GM12891 (cell line): ENCODE measurements around the gene TTC7B.
A peak's percentile ranks its signal among the peaks of the same experiment; 100 is the strongest.

Experiments used
- DNase-seq: peaks from one replicate; pipeline ENCODE4 v3.0.0; 2011; ENCODE audit warnings: low spot score; ENCODE audit not compliant: insufficient read length
- FAIRE-seq: peaks from 2 replicates; lab custom pipeline; 2011; peaks lifted over from hg19 to GRCh38; lab: Jason Lieb, UNC
- PAX5 ChIP-seq: IDR thresholded peaks from 2 replicates; pipeline ENCODE4 v1.6.1; 2011; ENCODE audit warnings: low read length, moderate library complexity, mild to moderate bottlenecking; ENCODE audit not compliant: insufficient read depth, severe bottlenecking
- POLR2A ChIP-seq: IDR thresholded peaks from 2 replicates; pipeline ENCODE4 v1.6.1; 2011; ENCODE audit warnings: low read depth, low read length, control low read depth
- POLR2AphosphoS5 ChIP-seq: IDR thresholded peaks from 2 replicates; pipeline ENCODE4 v1.6.1; 2011; ENCODE audit warnings: low read depth, low read length, control low read depth
- POU2F2 ChIP-seq: IDR thresholded peaks from 2 replicates; pipeline ENCODE4 v1.6.1; 2011; ENCODE audit warnings: low read depth, mild to moderate bottlenecking, control low read depth, low read length, moderate library complexity
- SPI1 ChIP-seq: IDR thresholded peaks from 2 replicates; pipeline ENCODE4 v1.6.1; 2011; ENCODE audit warnings: low read depth, low read length, control low read depth
- TAF1 ChIP-seq: IDR thresholded peaks from 2 replicates; pipeline ENCODE4 v1.6.1; 2011; ENCODE audit warnings: low read depth, low read length, control low read depth

TTC7B gene

DNA sequence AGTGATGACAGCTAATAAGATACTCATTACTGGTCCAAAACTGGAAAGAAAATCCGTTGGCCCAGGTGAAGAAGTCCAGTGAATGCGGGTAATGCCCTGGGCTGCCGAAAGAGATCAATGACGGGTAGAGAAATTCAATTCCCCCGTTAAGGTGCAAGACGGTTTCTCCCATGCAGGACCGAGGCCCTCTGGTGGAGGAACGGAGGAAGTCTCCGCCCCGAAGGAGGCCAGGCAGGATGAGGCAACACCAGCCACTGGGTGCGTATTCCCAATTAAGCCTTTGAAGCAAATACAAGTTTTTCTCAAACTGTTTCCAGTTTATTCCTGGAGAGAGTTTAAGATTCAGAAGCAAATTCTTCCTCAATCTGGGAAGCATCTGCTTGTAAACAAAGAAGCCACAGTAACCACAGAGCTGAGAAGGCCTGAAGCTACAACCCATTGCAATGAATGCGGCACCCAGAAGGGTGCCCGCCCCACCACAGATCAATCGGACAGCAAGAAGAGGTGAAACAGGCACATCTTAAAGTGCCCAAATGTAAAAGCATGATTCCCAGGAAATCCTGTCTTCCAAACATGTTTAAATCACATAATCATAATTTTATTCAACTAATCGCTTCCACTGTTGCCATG is 118.5 kb downstream of the TTC7B start:
- peak; percentile 47 for DNase-seq
- FAIRE-seq, result peak; percentile 88
- TF ChIP-seq PAX5, result no peak
- no peak for TF ChIP-seq SPI1
- TF ChIP-seq POLR2AphosphoS5, result no peak
- TF ChIP-seq TAF1, result no peak
- TF ChIP-seq POLR2A, result no peak
- no peak for TF ChIP-seq POU2F2

DNA sequence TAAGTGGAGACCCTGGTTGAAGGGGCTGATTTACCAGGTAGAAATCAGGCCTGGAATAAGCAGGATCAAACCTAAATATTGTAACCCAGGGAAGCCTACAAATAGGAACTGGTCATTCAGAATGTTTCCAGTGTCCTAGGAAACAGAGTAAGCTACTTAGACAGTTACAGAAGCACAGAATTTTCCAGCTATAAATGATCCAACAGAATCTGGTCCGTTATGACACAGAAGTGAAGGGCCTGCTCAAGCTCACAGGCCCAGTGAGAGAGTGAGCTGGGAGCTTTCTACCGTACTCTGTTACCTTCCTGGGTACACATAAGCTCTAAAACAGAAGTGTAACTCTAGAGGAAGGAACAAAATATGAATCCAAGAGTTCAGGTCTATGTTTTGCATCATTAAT is 119.1 kb downstream of the TTC7B start:
- TF ChIP-seq TAF1 (no peak), POU2F2 (no peak), PAX5 (no peak), SPI1 (no peak), POLR2AphosphoS5 (no peak), POLR2A (no peak)
- DNase-seq, result no peak
- no peak for FAIRE-seq

DNA sequence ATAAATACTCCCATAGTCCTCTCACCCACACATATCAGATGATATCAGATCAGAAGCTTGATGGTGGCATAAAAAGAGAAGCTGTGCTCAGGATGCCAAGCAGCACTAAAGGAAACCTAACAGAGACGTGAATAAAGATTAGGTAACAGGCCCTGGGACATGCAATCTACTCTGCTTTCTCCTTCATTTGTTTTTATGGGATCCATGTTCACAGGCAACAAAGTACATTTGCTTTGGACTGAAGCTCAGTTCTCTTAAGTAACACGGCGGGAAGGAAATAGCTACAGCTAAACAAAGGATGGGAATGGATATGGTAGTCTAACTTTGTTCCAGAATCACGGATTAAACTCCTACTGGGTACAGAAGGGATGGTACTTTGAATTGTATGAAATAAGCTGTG is 119.5 kb downstream of the TTC7B start:
- DNase-seq (no peak), FAIRE-seq (no peak)
- TF ChIP-seq SPI1, result no peak
- TF ChIP-seq POLR2AphosphoS5, result no peak
- TF ChIP-seq PAX5, result no peak
- no peak for TF ChIP-seq TAF1
- TF ChIP-seq POU2F2, result no peak
- TF ChIP-seq POLR2A, result no peak

DNA sequence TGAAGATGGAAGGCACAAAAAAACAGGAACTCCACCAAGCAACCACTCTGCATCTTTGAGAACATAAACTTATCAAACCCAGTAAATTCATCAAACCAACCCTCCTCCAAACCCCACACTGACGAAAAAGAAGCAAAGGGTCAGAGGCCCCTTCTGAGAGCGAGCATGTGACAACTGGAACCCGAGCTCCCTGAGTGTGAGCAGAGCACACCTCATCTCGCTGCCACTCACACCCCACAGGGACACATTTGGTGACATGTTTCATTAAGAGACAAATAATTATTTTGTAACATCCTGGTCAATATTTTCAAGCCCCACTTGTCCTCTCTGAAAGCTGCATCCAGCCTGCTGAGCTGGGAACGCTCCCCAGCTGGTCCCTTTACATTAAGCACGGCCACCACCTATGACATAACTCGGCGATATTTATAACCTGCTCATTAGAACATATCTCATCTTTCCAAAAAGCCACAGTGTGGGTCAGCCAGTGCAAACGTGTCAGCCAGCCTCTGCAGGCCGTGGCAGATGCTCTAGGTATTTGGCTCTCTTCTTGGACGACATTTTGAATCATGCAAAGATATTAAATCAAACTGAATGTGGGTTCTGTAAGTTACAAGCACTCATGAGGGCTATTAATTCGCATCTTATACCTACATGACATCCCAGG is 120.1 kb downstream of the TTC7B start:
- FAIRE-seq (no peak), DNase-seq (no peak)
- no peak for TF ChIP-seq PAX5
- no peak for TF ChIP-seq POLR2AphosphoS5
- no peak for TF ChIP-seq POLR2A
- no peak for TF ChIP-seq TAF1
- TF ChIP-seq POU2F2, result no peak
- no peak for TF ChIP-seq SPI1

DNA sequence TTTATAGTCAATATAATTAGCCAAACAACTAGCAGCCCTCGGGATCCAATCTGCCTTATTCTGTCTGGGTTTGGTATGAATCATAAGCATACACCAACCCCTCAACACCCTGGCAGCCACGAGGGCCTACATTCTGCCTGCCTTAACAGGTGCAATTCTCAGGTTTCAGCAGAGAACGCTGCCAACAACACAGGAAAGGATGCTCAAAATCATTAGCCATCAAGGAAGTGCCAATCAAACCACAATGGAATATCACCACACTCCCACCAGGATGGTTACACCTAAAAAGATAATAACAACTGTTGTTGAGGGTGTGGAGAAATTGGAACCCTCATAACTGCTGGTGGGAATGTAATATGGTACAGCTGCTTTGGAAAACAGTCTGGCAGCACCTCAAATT is 122.8 kb downstream of the TTC7B start:
- FAIRE-seq (no peak), DNase-seq (no peak)
- TF ChIP-seq POU2F2 (no peak), PAX5 (no peak), SPI1 (no peak)

DNA sequence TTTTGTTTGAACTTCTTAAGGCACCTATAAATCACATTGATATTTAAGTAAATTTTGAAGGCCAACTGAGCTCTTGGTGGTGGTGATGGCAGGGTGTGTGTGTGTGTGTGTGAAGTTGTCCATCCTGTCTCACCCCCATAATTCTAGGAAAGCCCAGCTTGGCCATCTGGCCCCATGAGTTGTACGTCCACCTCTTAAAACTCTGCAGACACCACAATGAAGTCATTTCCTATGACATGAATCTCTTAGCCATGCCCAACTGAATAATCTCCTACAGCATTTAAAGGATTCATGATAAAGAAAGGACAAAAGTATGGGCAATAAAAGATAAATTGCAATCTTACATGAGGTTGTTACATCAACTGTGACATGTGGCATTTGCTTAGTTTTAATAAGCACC is 123.4 kb downstream of the TTC7B start:
- no peak for FAIRE-seq
- no peak for TF ChIP-seq SPI1
- no peak for TF ChIP-seq PAX5
- TF ChIP-seq TAF1, result no peak
- TF ChIP-seq POLR2A, result no peak
- no peak for TF ChIP-seq POLR2AphosphoS5
- TF ChIP-seq POU2F2, result no peak

DNA sequence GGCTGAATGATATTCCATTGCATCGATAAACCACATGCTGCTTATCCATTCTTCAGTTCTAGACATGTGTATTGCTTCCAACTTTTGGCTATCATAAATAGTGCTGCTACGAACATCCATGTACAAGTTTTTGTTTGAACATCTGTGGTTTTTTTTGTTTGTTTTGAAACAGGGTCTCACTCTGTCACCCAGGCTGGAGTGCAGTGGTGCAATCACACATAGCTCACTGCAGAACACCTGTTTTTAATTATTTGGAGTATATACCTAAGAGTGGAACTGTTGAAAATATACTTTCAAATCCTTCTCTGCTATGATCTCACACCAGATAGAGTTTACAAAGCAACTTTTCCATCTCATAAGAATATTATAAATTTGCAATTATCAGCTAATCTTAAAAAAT is 124.2 kb downstream of the TTC7B start:
- DNase-seq, result no peak
- TF ChIP-seq PAX5 (no peak), POLR2A (no peak)
- FAIRE-seq, result no peak

More for the DNA sequence above, 123.4 kb downstream of the TTC7B start:
- DNase-seq, result no peak

DNA sequence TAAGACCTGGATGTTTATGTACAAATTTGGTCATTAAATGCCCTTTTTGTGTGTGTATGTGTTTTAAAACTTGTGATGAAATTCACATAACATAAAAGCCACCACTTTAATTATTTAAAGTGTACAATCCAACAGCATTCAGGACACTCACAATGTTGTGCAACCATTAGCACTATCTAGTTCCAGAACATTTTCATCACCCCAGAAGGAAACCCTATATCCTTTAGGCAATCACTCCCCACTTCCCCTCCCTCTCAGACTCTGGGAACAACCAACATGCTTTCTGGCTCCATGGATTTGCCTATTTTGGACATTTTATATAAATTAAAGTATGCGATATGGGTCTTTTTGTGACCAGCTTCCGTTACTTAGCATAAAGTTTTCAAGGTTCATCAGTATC is 124.6 kb downstream of the TTC7B start:
- DNase-seq (no peak), FAIRE-seq (no peak)
- TF ChIP-seq POLR2AphosphoS5 (no peak), TAF1 (no peak), POLR2A (no peak), POU2F2 (no peak), PAX5 (no peak)

DNA sequence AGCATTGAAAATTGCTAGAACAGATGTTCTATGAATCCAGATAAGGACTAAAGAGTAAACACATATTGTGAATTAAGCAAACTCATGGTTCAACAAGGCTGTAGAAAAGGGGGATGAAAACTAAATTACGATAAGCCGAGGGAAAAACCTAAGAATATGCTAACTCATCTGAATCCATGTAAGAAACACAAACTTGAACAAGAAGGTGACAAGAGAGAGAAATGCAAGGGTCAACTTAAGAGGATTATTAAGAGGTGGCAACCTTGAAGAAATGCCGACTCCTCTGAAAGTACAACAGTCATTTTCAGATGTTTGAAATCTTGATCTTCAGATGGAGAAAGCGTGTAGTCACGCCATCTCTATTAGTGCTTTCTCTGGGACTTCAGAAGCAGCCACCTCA is 128.6 kb downstream of the TTC7B start:
- FAIRE-seq (no peak), DNase-seq (no peak)
- TF ChIP-seq TAF1 (no peak), PAX5 (no peak), POLR2A (no peak), SPI1 (no peak), POLR2AphosphoS5 (no peak), POU2F2 (no peak)

DNA sequence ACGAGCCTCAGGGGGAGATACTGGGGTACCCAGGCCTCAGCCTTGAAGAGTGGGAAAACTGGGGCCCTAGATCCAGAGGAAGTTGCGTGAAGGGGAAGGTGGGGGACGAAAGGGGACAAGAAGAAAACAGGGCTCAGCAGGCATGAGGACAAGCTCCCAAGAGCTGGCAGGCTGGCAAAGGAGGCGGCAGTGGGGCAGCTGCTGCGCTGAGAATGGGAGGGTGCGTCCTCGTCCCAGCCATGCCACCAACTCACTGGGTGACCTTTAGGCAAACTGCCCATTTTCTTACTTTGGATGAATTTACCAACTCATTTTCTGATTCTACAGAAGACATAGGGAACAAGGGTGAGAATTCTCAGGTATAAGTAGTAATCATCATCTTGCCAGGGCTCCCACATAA is 133.6 kb downstream of the TTC7B start:
- TF ChIP-seq POLR2AphosphoS5, result no peak
- TF ChIP-seq TAF1, result no peak
- no peak for TF ChIP-seq PAX5
- DNase-seq (no peak), FAIRE-seq (no peak)
